ENCODE data around the gene UHRF1.
"Not testable (repeated sequence)": the region's sequence is repeated elsewhere in the genome, so short reads cannot be mapped to it uniquely, and the experiment has no call there.

UHRF1 gene

GRCh38 chr19:4909156-4909896 lies at the start of gene UHRF1:
Gene UHRF1, plus strand, starts transcription at chr19:4909501. Its CDS starts 1,385 bp downstream, at chr19:4910886.
- DNase-seq: peak; percentile 31 to 43

- DNase-seq: no peak
These were observed 49.6 kb upstream of the UHRF1 start for GRCh38 chr19:4859697-4860096.

GRCh38 chr19:4861147-4861546 lies 48.2 kb upstream of the UHRF1 start:
- no peak for DNase-seq

- DNase-seq: no peak
These were observed 42.5 kb upstream of the UHRF1 start for GRCh38 chr19:4866595-4867424.

GRCh38 chr19:4867534-4868285 lies 41.6 kb upstream of the UHRF1 start, which contains the start of gene PLIN3:
Gene PLIN3, minus strand, starts transcription at chr19:4867667. Its CDS starts 6,273 bp downstream, at chr19:4861394.
- peak; percentile 14 to 65 for DNase-seq

GRCh38 chr19:4868286-4868834 lies 40.9 kb upstream of the UHRF1 start:
- DNase-seq: no peak

GRCh38 chr19:4870025-4870700 lies 39.1 kb upstream of the UHRF1 start:
- no peak for DNase-seq

GRCh38 chr19:4871711-4872110 lies 37.6 kb upstream of the UHRF1 start:
- no peak for DNase-seq

- DNase-seq: no peak
These were observed 35.4 kb upstream of the UHRF1 start for GRCh38 chr19:4873930-4874329.

- no peak for DNase-seq
These were observed 31.4 kb upstream of the UHRF1 start for GRCh38 chr19:4877753-4878490.

- peak in 1 of 2 experiments; percentile 45 for DNase-seq
These were observed 30.8 kb upstream of the UHRF1 start for GRCh38 chr19:4878491-4878968.

- no peak for DNase-seq
These were observed 30.3 kb upstream of the UHRF1 start for GRCh38 chr19:4879041-4879440.

GRCh38 chr19:4882874-4883273 lies 26.4 kb upstream of the UHRF1 start:
- DNase-seq: not testable (repeated sequence)

- DNase-seq: not testable (repeated sequence)
These were observed 24.3 kb upstream of the UHRF1 start for GRCh38 chr19:4884993-4885392.

- not testable (repeated sequence) for DNase-seq
These were observed 21.5 kb upstream of the UHRF1 start for GRCh38 chr19:4887803-4888202.

GRCh38 chr19:4889034-4889815 lies 20.1 kb upstream of the UHRF1 start:
- DNase-seq: no peak

- DNase-seq: no peak
These were observed 18.2 kb upstream of the UHRF1 start for GRCh38 chr19:4891066-4891465.

GRCh38 chr19:4892962-4893361 lies 16.3 kb upstream of the UHRF1 start:
- not testable (repeated sequence) for DNase-seq

GRCh38 chr19:4896372-4896771 lies 12.9 kb upstream of the UHRF1 start:
- no peak for DNase-seq

GRCh38 chr19:4897146-4897545 lies 12.2 kb upstream of the UHRF1 start:
- no peak for DNase-seq

Data from SHP77 (cell line).